RWPE2 (cell line): ENCODE results near the gene FAM114A1.
"Not testable (repeated sequence)": the region's sequence is repeated elsewhere in the genome, so short reads cannot be mapped to it uniquely, and the experiment has no call there.

Source experiments
- ATAC-seq: fragments of 200-7000 bp; cut with Tn5 transposase; 3 replicates; pipeline ENCODE4 v1.9.1; 2021; ENCODE audit warnings: low read depth
- DNase-seq: peaks from one replicate; pipeline ENCODE4 v3.0.0-alpha.2; 2020; ENCODE audit warnings: low spot score
- H3K27ac ChIP-seq: fragments of 450-650 bp; 2 replicates; pipeline ENCODE4 v1.5.1; 2017; ENCODE audit warnings: mild to moderate bottlenecking; ENCODE audit not compliant: poor library complexity, severe bottlenecking
- H3K27me3 ChIP-seq: fragments of 250-450 bp; sonication (Bioruptor Pico); 2 replicates; pipeline ENCODE4 v1.5.1; 2021; ENCODE audit warnings: mild to moderate bottlenecking, moderate library complexity; ENCODE audit not compliant: insufficient read depth, poor library complexity, severe bottlenecking
- H3K36me3 ChIP-seq: fragments of 250-450 bp; sonication (Bioruptor Pico); 2 replicates; pipeline ENCODE4 v1.5.1; 2020; ENCODE audit warnings: low read depth, mild to moderate bottlenecking, moderate library complexity
- H3K4me1 ChIP-seq: fragments of 250-450 bp; sonication (Bioruptor Pico); 2 replicates; pipeline ENCODE4 v1.5.1; 2021; ENCODE audit warnings: mild to moderate bottlenecking, moderate library complexity; ENCODE audit not compliant: insufficient read depth, poor library complexity, severe bottlenecking
- H3K4me3 ChIP-seq: fragments of 250-450 bp; sonication (Bioruptor Pico); 2 replicates; pipeline ENCODE4 v1.5.1; 2021; ENCODE audit warnings: mild to moderate bottlenecking, moderate library complexity; ENCODE audit not compliant: severe bottlenecking
- H3K9me3 ChIP-seq: fragments of 250-450 bp; sonication (Bioruptor Pico); 2 replicates; pipeline ENCODE4 v1.5.1; 2021; ENCODE audit warnings: mild to moderate bottlenecking, moderate library complexity; ENCODE audit not compliant: severe bottlenecking
- TF ChIP-seq, protein P1 (sequence below): fragments of 450-650 bp; IDR thresholded peaks from one replicate; pipeline ENCODE4 v1.5.1; 2017; ENCODE audit warnings: mild to moderate bottlenecking, moderate library complexity; ENCODE audit not compliant: poor library complexity, severe bottlenecking

The FAM114A1 gene

DNA sequence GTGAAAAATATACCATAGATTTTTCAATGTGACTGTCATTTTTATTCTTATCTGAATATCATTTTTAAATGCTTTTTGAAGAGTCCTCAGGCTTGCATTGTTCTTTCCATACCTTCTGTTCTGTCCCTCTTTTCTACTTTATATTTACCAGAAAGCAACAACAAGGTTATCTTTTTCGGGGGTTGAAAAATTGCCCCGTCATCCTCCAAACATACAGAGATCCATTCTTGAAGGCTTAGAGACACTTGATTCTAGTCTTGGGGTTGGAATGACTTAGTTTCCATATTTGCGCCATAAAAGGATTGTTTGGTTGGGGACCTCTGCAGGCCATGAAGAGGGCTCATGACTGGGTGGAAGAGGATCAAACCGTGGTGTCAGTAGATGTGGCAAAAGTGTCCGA, 63.5 kb downstream of the FAM114A1 start:
- Histone ChIP-seq H3K4me1 (no peaks in the 10 kb centered on the region), H3K9me3 (no peaks in the 10 kb centered on the region), H3K4me3 (no peak overlapping the region), H3K27me3 (no peaks in the 10 kb centered on the region), H3K36me3 (peaks cover 83% of the 10 kb centered on the region), H3K27ac (no peak overlapping the region)
- ATAC-seq (no peak), DNase-seq (no peak)
- TF ChIP-seq, protein P1, sequence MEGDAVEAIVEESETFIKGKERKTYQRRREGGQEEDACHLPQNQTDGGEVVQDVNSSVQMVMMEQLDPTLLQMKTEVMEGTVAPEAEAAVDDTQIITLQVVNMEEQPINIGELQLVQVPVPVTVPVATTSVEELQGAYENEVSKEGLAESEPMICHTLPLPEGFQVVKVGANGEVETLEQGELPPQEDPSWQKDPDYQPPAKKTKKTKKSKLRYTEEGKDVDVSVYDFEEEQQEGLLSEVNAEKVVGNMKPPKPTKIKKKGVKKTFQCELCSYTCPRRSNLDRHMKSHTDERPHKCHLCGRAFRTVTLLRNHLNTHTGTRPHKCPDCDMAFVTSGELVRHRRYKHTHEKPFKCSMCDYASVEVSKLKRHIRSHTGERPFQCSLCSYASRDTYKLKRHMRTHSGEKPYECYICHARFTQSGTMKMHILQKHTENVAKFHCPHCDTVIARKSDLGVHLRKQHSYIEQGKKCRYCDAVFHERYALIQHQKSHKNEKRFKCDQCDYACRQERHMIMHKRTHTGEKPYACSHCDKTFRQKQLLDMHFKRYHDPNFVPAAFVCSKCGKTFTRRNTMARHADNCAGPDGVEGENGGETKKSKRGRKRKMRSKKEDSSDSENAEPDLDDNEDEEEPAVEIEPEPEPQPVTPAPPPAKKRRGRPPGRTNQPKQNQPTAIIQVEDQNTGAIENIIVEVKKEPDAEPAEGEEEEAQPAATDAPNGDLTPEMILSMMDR = no peak

DNA sequence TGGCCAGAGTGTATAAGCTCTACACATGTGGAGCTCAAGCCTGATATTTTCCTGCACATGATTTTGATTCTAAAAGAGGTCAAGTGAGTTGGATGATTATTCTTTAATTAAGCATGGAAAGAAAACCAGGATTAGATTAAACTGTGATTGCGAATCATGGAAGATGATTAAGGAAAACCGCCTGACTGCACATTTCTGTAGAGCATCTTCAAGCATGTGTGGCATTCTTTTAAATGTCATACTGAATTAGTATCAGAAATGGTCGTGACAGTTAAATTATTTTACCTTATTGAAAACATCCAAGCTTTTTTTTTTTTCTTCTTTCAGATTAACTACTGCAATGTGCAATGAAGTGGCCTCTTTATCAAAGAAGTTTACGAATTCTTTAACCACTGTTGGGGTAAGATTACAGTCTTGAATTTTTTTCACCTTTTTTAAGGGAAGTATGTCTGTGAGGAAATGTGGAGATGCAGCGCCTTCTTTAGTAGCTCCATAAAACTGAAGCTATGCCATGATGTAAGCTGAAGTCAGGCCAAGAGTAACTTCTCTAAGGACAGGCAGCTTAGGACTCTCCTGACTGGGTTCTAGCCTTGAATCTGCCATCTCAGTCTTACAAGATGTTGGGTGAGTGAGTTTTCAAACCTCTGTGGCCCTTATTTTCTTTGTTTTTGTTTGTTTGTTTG, 67.9 kb downstream of the FAM114A1 start:
- no peaks in the 10 kb centered on the region for H3K27me3 ChIP-seq
- TF ChIP-seq, protein P1 = no peak
- ATAC-seq (no peak), DNase-seq (no peak)
- peaks cover 79% of the 10 kb centered on the region for H3K36me3 ChIP-seq
- no peaks in the 10 kb centered on the region for H3K4me1 ChIP-seq
- no peak overlapping the region for H3K4me3 ChIP-seq
- no peaks in the 10 kb centered on the region for H3K9me3 ChIP-seq
- no peak overlapping the region for H3K27ac ChIP-seq

DNA sequence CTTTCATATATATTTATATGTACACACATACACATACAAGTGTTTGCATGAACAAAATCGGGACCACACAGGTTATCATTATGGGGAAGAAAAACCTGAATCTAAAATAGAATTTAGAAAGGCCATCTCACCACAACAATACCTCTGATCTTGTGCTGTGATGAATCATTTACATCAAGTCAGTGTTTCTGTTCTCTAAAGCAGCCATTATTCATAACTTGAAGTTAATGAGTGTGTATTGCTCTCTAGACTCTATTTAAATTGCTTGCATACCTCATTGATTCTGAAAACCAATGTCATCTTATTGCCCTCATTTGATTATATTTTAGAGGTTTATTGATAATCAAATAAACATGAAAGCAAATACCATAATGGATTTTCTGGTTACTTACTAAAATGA, 71.6 kb downstream of the FAM114A1 start:
- peaks cover 68% of the 10 kb centered on the region for H3K36me3 ChIP-seq
- no peaks in the 10 kb centered on the region for H3K4me1 ChIP-seq
- no peak for ATAC-seq
- TF ChIP-seq, protein P1 = no peak
- no peak overlapping the region for H3K27ac ChIP-seq
- H3K9me3 ChIP-seq = no peaks in the 10 kb centered on the region
- no peak overlapping the region for H3K4me3 ChIP-seq
- H3K27me3 ChIP-seq = no peaks in the 10 kb centered on the region
- DNase-seq = no peak

DNA sequence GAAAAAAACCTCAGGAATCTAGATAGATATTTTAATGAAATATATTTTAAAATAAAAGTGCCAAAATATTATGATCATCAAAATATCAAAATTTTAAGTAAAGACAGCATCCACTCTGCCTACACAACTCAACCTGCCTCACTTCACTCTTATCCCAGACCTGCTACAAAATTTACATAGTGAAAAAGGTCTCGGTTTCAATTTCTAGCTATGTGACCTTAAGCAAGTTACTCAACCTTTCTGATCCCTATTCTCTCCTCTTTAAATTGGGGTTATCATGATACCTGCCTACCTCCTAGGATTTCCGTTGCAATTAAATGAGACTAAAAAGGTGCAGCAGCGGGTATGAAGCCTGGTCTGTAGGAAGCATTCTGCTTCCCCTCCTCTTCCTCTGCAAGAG, 72.9 kb downstream of the FAM114A1 start:
- DNase-seq = no peak
- Histone ChIP-seq H3K4me1 (no peaks in the 10 kb centered on the region), H3K4me3 (no peak overlapping the region), H3K36me3 (peaks cover 56% of the 10 kb centered on the region), H3K9me3 (no peaks in the 10 kb centered on the region), H3K27me3 (no peaks in the 10 kb centered on the region), H3K27ac (no peak overlapping the region)
- TF ChIP-seq, protein P1 = no peak
- ATAC-seq = no peak

DNA sequence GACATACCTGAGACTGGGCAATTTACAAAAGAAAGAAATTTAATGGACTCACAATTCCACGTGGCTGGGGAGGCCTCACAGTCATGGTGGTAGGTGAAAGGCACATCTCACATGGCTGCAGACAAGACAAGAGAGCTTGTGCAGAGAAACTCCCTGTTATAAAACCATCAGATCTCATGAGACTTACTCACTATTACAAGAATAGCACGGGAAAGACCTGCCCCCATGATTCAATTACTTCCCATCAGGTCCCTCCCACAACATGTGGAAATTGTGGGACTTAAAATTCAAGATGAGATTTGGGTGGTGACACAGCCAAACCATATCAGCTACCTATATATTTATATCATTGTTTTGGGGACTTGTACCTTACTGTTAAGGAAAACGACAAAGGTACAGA, 74.3 kb downstream of the FAM114A1 start:
- not testable (repeated sequence) for ATAC-seq, H3K27ac ChIP-seq, H3K4me3 ChIP-seq, DNase-seq, H3K27me3 ChIP-seq, H3K9me3 ChIP-seq, H3K4me1 ChIP-seq
- peaks cover 43% of the 10 kb centered on the region for H3K36me3 ChIP-seq
